Mucosa of rectum (tissue), 2 donors: ENCODE measurements around the gene GON4L.
"Not testable (repeated sequence)": the region's sequence is repeated elsewhere in the genome, so short reads cannot be mapped to it uniquely, and the experiment has no call there.

Experiments
- H3K27ac ChIP-seq, 2 donors: one replicate each; pipeline ENCODE4 v1.7.0; 2013; ENCODE audit warnings: inconsistent platforms in 2 of 2, low read depth in 2 of 2, low read length in 2 of 2
- H3K27me3 ChIP-seq, 2 donors: one replicate each; pipeline ENCODE4 v1.7.0; 2013; ENCODE audit warnings: low read length in 2 of 2; ENCODE audit not compliant: control insufficient read depth in 2 of 2, insufficient read depth in 2 of 2
- H3K36me3 ChIP-seq, 2 donors: one replicate each; pipeline ENCODE4 v1.7.0; 2013; ENCODE audit warnings: low read length in 2 of 2; ENCODE audit not compliant: control insufficient read depth in 2 of 2, insufficient read depth in 2 of 2
- H3K4me1 ChIP-seq, 2 donors: one replicate each; pipeline ENCODE4 v1.7.0; 2013; ENCODE audit warnings: low read length in 2 of 2, mild to moderate bottlenecking in 1 of 2; ENCODE audit not compliant: control insufficient read depth in 2 of 2, insufficient read depth in 2 of 2
- H3K4me3 ChIP-seq, 2 donors: one replicate each; pipeline ENCODE4 v1.7.0; 2013; ENCODE audit warnings: low read length in 2 of 2
- H3K9ac ChIP-seq, 2 donors: one replicate each; pipeline ENCODE4 v1.7.0; 2013; ENCODE audit warnings: low read length in 2 of 2, low read depth in 1 of 2, mild to moderate bottlenecking in 1 of 2
- H3K9me3 ChIP-seq, 2 donors: one replicate each; pipeline ENCODE4 v1.7.0; 2013; ENCODE audit warnings: low read length in 2 of 2; ENCODE audit not compliant: control insufficient read depth in 2 of 2
- donor health status: healthy.
- donor health status: Normal muscosa, but diverticular disease.

GON4L gene

DNA sequence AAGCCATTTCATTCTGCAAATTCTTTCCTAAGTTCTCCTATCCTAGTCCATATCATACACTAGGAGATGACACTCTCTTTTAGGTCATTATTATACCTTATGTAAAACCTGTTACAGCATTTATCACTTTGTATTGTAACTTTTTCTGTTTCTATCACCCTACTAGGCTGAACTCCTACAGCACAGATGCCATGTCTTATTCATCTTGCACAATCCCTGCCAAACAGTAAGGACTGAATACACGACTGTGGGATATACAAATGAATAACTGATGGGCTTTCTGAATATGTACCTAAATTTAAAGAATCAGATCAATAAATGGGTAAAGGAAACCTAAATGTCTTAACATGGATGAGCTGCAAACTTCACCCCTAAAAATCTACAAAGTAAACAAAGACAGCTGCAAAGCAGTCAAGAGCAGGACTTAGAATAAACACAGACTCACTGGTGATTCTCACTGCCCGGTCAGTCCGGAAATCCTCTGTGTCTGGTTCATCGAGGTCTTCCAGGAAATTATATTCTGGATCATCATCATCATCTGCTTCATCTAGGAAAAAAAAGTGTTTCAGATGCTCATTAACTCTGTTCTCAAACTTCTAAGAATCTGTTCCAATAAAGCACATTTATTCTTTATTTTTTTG, 62.3 kb downstream of the GON4L start:
- Histone ChIP-seq H3K4me1 (no peaks in the 10 kb centered on the region), H3K4me3 (no peak overlapping the region), H3K27me3 (no peaks in the 10 kb centered on the region), H3K9me3 (no peaks in the 10 kb centered on the region), H3K9ac (no peak overlapping the region), H3K36me3 (peaks cover 21 to 32% of the 10 kb centered on the region in 2 donors), H3K27ac (no peak overlapping the region)

DNA sequence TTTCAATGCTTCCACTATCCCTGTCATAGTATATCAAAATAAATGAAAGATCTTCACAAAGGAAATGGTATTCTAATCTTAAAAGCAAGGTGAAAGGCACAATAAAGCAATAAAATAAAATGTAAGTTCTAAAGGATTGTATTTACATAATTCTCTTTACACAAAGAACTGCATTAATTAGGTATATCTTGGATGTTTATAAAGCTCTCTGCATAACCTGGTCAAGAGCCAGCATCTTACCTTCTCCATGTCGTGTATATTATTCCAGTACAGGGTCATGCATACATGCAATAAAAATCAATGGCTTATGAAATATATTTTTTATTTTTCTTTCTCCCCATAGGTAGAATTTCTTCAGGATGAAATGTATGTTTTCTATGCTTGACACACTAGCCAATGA, 63.8 kb downstream of the GON4L start:
- no peak overlapping the region for H3K27ac ChIP-seq
- H3K36me3 ChIP-seq = peaks cover 15 to 28% of the 10 kb centered on the region in 2 donors
- no peaks in the 10 kb centered on the region for H3K9me3 ChIP-seq
- no peak overlapping the region for H3K9ac ChIP-seq
- H3K4me1 ChIP-seq = no peaks in the 10 kb centered on the region
- no peak overlapping the region for H3K4me3 ChIP-seq
- no peaks in the 10 kb centered on the region for H3K27me3 ChIP-seq

DNA sequence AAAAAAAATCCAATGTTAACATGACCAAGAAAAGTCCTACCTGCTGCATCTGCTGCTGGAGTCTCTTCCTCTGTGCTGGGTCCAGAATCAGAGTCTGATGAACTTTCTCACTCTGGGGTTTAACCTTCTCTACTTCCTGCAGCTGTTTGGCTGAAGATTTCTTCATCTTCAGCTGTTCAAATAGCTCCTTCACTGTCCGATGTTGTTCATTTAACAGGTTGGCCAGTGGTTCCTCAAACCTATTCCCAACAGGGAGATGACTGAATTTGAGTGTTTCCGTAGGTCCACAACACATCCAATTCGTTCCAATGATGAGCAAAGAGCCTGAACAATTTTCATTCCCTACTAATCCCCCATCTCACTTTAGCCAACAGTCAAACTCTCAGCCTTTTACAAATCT, 79.4 kb downstream of the GON4L start:
- no peaks in the 10 kb centered on the region for H3K27me3 ChIP-seq
- H3K36me3 ChIP-seq = peaks cover 22 to 48% of the 10 kb centered on the region in 2 donors
- H3K9ac ChIP-seq = no peak overlapping the region
- H3K4me1 ChIP-seq = no peaks in the 10 kb centered on the region
- no peaks in the 10 kb centered on the region for H3K9me3 ChIP-seq
- H3K4me3 ChIP-seq = no peak overlapping the region
- no peak overlapping the region for H3K27ac ChIP-seq

DNA sequence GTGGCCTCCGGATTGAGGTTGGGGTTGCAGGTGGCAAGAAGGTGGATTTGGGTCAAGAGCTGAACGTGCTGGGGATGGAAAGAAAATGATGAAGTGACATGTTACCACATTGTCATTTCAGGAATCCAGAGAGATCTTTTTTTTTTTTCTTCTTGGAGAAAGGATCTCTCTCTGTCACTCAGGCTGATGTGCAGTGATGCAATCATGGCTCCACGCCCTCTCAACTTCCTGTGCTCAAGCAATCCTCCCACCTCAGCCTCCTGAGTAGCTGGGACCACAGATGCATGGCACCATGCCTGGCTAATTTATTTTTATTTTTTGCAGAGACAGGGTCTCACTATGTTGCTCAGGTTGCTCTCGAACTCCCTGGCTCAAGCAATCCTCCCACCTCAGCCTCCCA, 80.6 kb downstream of the GON4L start:
- Histone ChIP-seq H3K4me3 (no peak overlapping the region), H3K9me3 (no peaks in the 10 kb centered on the region), H3K36me3 (peaks cover 33 to 54% of the 10 kb centered on the region in 2 donors), H3K27me3 (no peaks in the 10 kb centered on the region), H3K27ac (no peak overlapping the region), H3K4me1 (no peaks in the 10 kb centered on the region), H3K9ac (no peak overlapping the region)

DNA sequence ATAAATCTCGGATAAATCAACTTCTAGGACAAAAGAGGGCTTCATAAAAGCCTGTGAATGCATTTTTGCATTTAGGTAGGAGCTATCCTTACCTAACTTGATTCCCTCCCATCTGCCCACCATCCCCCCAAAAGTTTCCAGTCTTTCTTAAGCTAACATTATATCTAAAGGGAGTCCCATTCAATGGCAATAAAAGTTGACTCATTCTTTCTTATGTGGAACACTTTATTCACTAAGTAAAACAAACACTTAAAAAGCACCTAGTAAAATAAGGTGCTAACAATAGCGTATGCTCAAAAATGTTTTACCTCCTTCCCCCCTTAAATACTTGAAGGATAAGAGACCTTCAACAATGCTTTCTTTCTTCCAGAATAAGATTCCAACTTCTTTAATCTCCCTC, 83.8 kb downstream of the GON4L start:
- H3K4me1 ChIP-seq = no peaks in the 10 kb centered on the region
- H3K4me3 ChIP-seq = no peak overlapping the region
- no peak overlapping the region for H3K9ac ChIP-seq
- H3K36me3 ChIP-seq = peaks cover 62 to 77% of the 10 kb centered on the region in 2 donors
- H3K9me3 ChIP-seq = no peaks in the 10 kb centered on the region
- H3K27me3 ChIP-seq = no peaks in the 10 kb centered on the region
- no peak overlapping the region for H3K27ac ChIP-seq

DNA sequence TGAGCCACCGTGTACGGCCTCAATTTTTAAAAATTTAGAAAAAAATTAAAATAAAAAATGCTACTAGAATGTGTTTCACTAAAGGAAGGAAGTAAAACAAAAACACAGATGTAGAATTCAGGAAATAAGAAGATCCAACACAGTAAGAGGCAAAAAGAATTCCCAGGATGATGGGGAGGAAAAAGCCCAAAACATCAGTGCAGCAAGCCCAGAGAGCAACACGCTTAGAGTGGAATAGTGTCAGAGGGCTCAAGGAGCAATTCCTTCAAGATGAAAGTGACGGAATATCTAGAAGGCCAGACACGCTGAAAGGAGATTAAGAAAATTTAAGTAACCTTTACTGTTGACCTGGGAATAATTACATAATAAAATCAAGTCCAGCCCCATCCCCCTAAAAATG, 87.8 kb downstream of the GON4L start:
- Histone ChIP-seq H3K9ac (no peak overlapping the region), H3K9me3 (no peaks in the 10 kb centered on the region), H3K4me1 (no peaks in the 10 kb centered on the region), H3K27me3 (no peaks in the 10 kb centered on the region), H3K27ac (no peak overlapping the region), H3K36me3 (peaks cover 63 to 74% of the 10 kb centered on the region in 2 donors), H3K4me3 (no peak overlapping the region)

DNA sequence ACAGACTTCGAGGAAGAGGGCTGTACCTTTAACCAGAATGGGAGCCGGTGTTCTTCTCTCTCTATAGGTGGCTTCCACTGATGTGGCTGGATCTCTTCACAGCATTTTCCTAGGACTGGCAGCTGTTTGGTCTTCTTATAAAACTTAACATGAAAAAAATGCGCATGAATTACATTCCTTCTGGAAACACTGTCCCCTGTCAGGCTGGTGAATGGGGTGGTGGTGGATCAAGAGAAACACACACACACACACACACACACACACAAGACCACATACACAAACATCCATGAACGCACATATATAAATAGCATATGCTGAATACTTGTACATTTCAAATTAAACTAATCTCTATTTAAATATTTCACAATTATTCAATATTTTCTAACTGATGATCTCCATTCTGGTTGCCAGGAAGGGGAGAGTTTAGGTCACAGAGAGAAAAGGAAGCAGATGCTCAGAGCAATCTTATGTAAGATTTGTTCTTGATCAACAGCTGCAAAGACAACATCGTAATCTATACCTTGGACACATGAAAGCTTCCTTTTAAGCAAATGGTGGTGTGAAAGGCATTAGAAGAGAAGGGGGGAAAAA, 89.5 kb downstream of the GON4L start:
- not testable (repeated sequence) for H3K9ac ChIP-seq, H3K9me3 ChIP-seq, H3K27me3 ChIP-seq, H3K4me3 ChIP-seq, H3K4me1 ChIP-seq, H3K27ac ChIP-seq
- peaks cover 64 to 67% of the 10 kb centered on the region in 2 donors for H3K36me3 ChIP-seq

DNA sequence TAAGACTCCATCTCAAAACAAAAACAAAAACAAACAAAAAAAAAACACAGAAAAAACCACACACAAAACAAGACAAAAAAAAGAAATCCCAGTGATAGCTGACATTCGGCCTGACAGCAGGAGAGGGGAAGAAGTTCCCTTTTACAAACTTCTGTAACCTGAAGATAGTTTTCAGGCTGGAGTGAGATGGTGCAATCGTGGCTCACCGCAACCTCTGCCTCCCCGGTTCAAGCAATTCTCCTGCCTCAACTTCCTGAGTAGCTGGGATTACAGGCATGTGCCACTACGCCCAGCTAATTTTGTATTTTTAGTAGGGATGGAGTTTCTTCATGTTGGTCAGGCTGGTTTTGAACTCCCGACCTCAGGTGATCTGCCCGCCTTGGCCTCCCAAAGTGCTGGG, 93.0 kb downstream of the GON4L start:
- not testable (repeated sequence) for H3K27ac ChIP-seq, H3K9me3 ChIP-seq, H3K4me1 ChIP-seq, H3K4me3 ChIP-seq, H3K9ac ChIP-seq, H3K27me3 ChIP-seq
- H3K36me3 ChIP-seq = peaks cover 45 to 57% of the 10 kb centered on the region in 2 donors

DNA sequence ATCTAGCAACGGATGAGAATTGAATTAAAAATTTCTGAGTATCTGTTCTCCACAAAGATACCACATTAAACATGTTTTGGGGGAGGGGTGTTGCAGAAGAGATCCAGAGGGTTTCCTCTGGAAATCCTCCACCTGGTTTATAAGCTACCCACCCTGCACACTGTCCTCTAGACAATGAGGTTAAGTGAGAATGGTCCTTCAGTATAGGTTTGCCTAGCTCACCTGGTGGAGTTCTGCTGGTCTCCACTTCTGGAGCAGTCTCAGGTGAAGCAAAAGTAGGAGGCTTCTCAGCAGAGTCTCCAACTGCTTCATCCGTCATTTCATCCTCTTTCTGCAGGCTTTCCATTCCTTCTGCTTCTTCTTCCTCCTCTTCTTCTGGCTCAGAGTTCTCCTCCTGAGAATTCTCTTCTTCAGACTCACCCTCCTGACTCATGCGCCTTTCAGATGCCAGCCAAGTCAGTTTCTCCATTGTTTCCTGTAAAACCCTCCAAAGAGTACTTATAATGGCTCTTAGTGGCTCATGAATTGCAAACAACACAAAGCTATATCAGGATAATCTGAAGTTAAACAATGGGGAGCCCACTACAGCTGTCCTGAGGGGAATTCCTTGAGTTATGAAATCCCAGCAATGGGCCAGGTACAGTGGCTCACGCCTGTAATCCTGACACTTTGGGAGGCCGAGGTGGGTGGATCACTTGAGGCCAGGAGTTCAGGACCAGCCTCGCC, 93.8 kb downstream of the GON4L start:
- not testable (repeated sequence) for H3K4me1 ChIP-seq, H3K9me3 ChIP-seq, H3K9ac ChIP-seq, H3K4me3 ChIP-seq, H3K27me3 ChIP-seq, H3K27ac ChIP-seq
- peaks cover 44 to 60% of the 10 kb centered on the region in 2 donors for H3K36me3 ChIP-seq

DNA sequence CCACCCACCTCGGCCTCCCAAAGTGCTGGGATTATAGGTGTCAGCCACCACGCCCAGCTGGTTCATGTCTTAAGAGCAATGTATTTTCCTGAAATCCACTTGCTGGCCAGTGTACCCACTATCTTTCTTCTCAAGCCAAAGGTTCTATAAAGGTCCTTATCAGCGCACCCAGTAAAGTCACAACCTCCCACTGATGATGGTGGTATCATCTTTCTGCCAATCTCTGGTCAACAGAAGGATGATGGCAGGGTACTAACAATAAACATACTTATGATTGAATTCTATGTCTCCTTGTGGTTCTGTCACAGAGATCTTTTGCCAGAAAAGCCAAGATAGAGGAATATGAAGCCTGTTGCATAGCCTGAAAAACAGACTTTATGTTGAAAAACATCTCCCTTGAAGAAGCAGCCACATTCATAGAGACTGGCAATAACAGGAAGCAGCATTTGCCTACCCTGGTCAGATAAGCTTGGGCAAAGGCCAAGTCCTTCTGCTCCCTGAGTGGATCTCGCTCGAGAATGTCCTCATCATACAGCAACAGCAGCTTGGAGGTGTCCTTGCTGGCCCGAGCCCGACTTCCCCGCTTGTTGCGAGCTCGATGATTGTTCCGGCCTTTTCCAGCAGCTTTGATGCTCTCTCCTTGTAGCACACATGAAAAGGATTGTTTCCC, 95.1 kb downstream of the GON4L start:
- Histone ChIP-seq H3K27ac (no peak overlapping the region), H3K4me3 (no peak overlapping the region), H3K9ac (no peak overlapping the region), H3K9me3 (no peaks in the 10 kb centered on the region), H3K4me1 (no peaks in the 10 kb centered on the region), H3K36me3 (peaks cover 45 to 59% of the 10 kb centered on the region in 2 donors), H3K27me3 (no peaks in the 10 kb centered on the region)
